Keratinocyte (primary cell): ENCODE results near the gene TMUB2. TPM values are rescaled to one million over a fixed set of nuclear protein-coding genes. Genes with fewer than 3 reads are reported as not detected.

ENCODE experiments used
- DNase-seq: peaks from one replicate; pipeline ENCODE4 v3.0.0-alpha.2; 2011; ENCODE audit warnings: low read depth, missing footprints, low spot score
- FAIRE-seq: peaks from 2 replicates; lab custom pipeline; 2011; peaks lifted over from hg19 to GRCh38; lab: Jason Lieb, UNC
- H2AFZ ChIP-seq: 2 replicates; pipeline ENCODE4 v1.6.0; 2012; ENCODE audit warnings: low read length, control low read depth, inconsistent platforms; ENCODE audit not compliant: control insufficient read depth
- H3K27ac ChIP-seq: 2 replicates; pipeline ENCODE4 v1.5.1; 2011; ENCODE audit warnings: low read length; ENCODE audit not compliant: control insufficient read depth, insufficient read depth
- H3K27me3 ChIP-seq: 3 replicates; pipeline ENCODE4 v1.6.0; 2011; ENCODE audit warnings: low read length; ENCODE audit not compliant: control insufficient read depth, insufficient read depth; ENCODE audit errors: extremely low read depth
- H3K36me3 ChIP-seq, 2 experiments: 2 replicates in 1 of 2; 3 replicates in 1 of 2; pipeline ENCODE4 v1.5.1; 2011; ENCODE audit warnings: low read length in 2 of 2, mild to moderate bottlenecking in 1 of 2; ENCODE audit not compliant: control insufficient read depth in 2 of 2, insufficient read depth in 2 of 2; ENCODE audit errors: extremely low read depth in 1 of 2
- H3K4me1 ChIP-seq: 3 replicates; pipeline ENCODE4 v1.5.1; 2011; ENCODE audit warnings: low read length; ENCODE audit not compliant: control insufficient read depth, insufficient read depth; ENCODE audit errors: extremely low read depth
- H3K4me2 ChIP-seq: 3 replicates; pipeline ENCODE4 v1.6.0; 2011; ENCODE audit warnings: low read depth, low read length; ENCODE audit not compliant: control insufficient read depth, insufficient read depth; ENCODE audit errors: extremely low read depth
- H3K4me3 ChIP-seq, 3 experiments: fragments of 200-600 bp in 1 of 3; sonication (generic) in 1 of 3; 2 replicates in 2 of 3; 3 replicates in 1 of 3; pipeline ENCODE4 v1.5.1; 2011 to 2016; ENCODE audit warnings: low read length in 3 of 3, mild to moderate bottlenecking in 3 of 3, control low read depth in 2 of 3, inconsistent platforms in 1 of 3, low read depth in 1 of 3, mixed read lengths in 1 of 3, mixed run types in 1 of 3, moderate library complexity in 1 of 3; ENCODE audit not compliant: control insufficient read depth in 2 of 3, insufficient read depth in 2 of 3; ENCODE audit errors: extremely low read depth in 1 of 3
- H3K79me2 ChIP-seq: 2 replicates; pipeline ENCODE4 v1.6.0; 2012; ENCODE audit warnings: low read length; ENCODE audit not compliant: control insufficient read depth, insufficient read depth
- H3K9ac ChIP-seq: 3 replicates; pipeline ENCODE4 v1.6.0; 2011; ENCODE audit warnings: low read length; ENCODE audit not compliant: control insufficient read depth, insufficient read depth; ENCODE audit errors: extremely low read depth
- H3K9me1 ChIP-seq: 3 replicates; pipeline ENCODE4 v1.6.0; 2011; ENCODE audit warnings: low read length; ENCODE audit not compliant: control insufficient read depth, insufficient read depth; ENCODE audit errors: extremely low read depth
- H3K9me3 ChIP-seq: 2 replicates; pipeline ENCODE4 v1.5.1; 2012; ENCODE audit warnings: low read depth, low read length; ENCODE audit not compliant: control insufficient read depth
- H4K20me1 ChIP-seq: 3 replicates; pipeline ENCODE4 v1.6.0; 2011; ENCODE audit warnings: low read length; ENCODE audit not compliant: control insufficient read depth, insufficient read depth; ENCODE audit errors: extremely low read depth
- EZH2 ChIP-seq: IDR thresholded peaks from one replicate; pipeline ENCODE4 v1.6.1; 2012; ENCODE audit warnings: inconsistent platforms, mild to moderate bottlenecking, low read length, moderate library complexity
- dilution Hi-C: fragments of 300-500 bp; cut with MboI; formaldehyde crosslinking; loops from one replicate; pipeline ENCODE4 v1.7.0; 2020; ENCODE audit warnings: low sequenced_read_pairs; ENCODE audit not compliant: extremely low pct_ligation_motif_present
- polyA plus RNA-seq, 5 experiments: library from polyadenylated mRNA; depleted of rRNA in 3 of 5; stranded (reverse) in 3 of 5; stranded (forward) in 1 of 5; unstranded in 1 of 5; fragments of >200 nt; gene quantifications; 1 replicate in 1 of 5; 2 replicates in 3 of 5; 3 replicates in 1 of 5; pipeline versions ENCODE4 v1.2.1 to v1.2.3, GENCODE V29; 2011 to 2012; ENCODE audit warnings: missing spikeins in 2 of 5, low read depth in 1 of 5, low replicate concordance in 1 of 5
- TF ChIP-seq, protein P1 (sequence below), 3 experiments: IDR thresholded peaks in 1 of 3; conservative IDR thresholded peaks in 1 of 3; optimal IDR thresholded peaks in 1 of 3; 2 replicates in 2 of 3; 3 replicates in 1 of 3; pipeline versions ENCODE3 to v1.5.1; 2011; ENCODE audit warnings: low read length in 3 of 3, mild to moderate bottlenecking in 3 of 3, moderate library complexity in 2 of 3, control low read depth in 1 of 3, inconsistent platforms in 1 of 3; ENCODE audit not compliant: insufficient read depth in 2 of 3; ENCODE audit errors: extremely low read depth in 1 of 3

The TMUB2 gene
- polyA plus RNA-seq, 1 donor (not counting 4 experiments of a cell fraction or from before 2014, with no cell fraction given), result 25.5 TPM

DNA sequence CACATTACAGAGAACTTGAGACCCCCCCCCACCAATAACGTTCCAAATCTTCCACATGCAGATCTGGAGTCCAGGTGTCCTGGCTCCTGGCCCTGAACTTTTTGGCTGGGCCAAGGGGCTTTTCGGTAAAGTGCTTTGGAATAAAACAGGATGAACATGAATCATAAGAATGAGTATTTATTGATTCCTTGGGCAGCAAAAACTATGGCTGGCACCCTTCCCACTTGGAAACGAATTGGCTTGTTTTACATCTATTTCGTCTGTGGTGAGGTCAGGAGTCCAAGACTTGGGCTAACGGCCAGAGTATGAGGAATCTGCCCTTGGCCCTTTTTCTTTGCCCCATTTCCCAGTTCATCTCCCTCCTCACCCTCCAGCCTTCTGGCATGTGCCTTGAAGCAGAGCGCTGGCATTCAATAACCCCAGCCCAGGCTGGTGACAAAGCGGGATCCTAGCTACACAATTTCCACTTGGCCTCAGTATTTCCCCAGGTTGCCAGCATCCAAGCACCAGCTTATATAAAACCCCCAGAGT lies 36.8 kb downstream of the TMUB2 start:
- Histone ChIP-seq H3K79me2 (peaks cover 5% of the 10 kb centered on the region), H3K27ac (no peak overlapping the region), H2AFZ (no peak overlapping the region), H3K4me1 (peaks cover 20% of the 10 kb centered on the region), H3K36me3 (no peaks in the 10 kb centered on the region), H4K20me1 (no peaks in the 10 kb centered on the region), H3K27me3 (no peaks in the 10 kb centered on the region), H3K4me3 (no peak overlapping the region), H3K4me2 (no peak overlapping the region), H3K9ac (no peak overlapping the region), H3K9me1 (no peaks in the 10 kb centered on the region), H3K9me3 (no peaks in the 10 kb centered on the region)
- TF ChIP-seq, protein P1, sequence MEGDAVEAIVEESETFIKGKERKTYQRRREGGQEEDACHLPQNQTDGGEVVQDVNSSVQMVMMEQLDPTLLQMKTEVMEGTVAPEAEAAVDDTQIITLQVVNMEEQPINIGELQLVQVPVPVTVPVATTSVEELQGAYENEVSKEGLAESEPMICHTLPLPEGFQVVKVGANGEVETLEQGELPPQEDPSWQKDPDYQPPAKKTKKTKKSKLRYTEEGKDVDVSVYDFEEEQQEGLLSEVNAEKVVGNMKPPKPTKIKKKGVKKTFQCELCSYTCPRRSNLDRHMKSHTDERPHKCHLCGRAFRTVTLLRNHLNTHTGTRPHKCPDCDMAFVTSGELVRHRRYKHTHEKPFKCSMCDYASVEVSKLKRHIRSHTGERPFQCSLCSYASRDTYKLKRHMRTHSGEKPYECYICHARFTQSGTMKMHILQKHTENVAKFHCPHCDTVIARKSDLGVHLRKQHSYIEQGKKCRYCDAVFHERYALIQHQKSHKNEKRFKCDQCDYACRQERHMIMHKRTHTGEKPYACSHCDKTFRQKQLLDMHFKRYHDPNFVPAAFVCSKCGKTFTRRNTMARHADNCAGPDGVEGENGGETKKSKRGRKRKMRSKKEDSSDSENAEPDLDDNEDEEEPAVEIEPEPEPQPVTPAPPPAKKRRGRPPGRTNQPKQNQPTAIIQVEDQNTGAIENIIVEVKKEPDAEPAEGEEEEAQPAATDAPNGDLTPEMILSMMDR (optimal IDR thresholded peaks at IDR 0.05 in 1 of 3, IDR thresholded peaks at IDR 0.05 in 1 of 3, conservative IDR thresholded peaks at IDR 0.05 in 1 of 3; ENCODE audit: extremely low read depth in 1 of 3, insufficient read depth in 2 of 3, low read length in 3 of 3), result no peak
- TF ChIP-seq EZH2, result no peak
- dilution Hi-C loops, result no loop called here
- FAIRE-seq, result no peak
- no peak for DNase-seq

DNA sequence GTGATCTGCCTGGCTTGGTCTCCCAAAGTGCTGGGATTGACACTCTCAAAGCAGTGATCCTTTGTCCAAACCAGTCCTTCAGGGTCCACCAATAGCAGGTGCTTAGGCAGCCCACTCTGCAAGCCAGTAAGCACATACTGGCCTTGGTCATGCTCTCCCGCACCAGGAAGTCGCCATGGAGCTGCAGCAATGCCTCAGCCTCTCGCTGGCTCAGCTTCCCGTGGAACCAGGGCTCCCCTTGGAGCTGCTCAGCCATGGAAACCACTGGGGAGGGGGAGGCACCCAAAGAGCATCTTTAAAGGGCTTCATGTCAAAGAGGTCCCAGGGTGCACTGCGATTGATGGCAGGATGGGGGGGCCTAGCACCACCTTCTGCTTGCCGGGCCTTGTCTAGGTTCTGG lies 42.3 kb downstream of the TMUB2 start:
- dilution Hi-C loops, result no loop called here
- FAIRE-seq (no peak), DNase-seq (no peak)

More for the DNA sequence above, 42.3 kb downstream of the TMUB2 start:
- Histone ChIP-seq H3K27ac (no peak overlapping the region), H4K20me1 (no peaks in the 10 kb centered on the region), H3K79me2 (no peaks in the 10 kb centered on the region), H3K9me3 (no peaks in the 10 kb centered on the region), H3K4me3 (no peak overlapping the region), H3K9me1 (no peaks in the 10 kb centered on the region), H3K4me2 (no peak overlapping the region), H3K36me3 (no peaks in the 10 kb centered on the region), H3K27me3 (no peaks in the 10 kb centered on the region), H3K9ac (no peak overlapping the region), H3K4me1 (no peaks in the 10 kb centered on the region), H2AFZ (no peak overlapping the region)
- TF ChIP-seq, protein P1 (optimal IDR thresholded peaks at IDR 0.05 in 1 of 3, IDR thresholded peaks at IDR 0.05 in 1 of 3, conservative IDR thresholded peaks at IDR 0.05 in 1 of 3; ENCODE audit: extremely low read depth in 1 of 3, insufficient read depth in 2 of 3, low read length in 3 of 3), result no peak
- TF ChIP-seq EZH2, result no peak
